Progenitor cell of endocrine pancreas (in vitro differentiated cells): ENCODE results near the gene CLDN12. TPM values are rescaled to one million over a fixed set of nuclear protein-coding genes. Genes with fewer than 3 reads are reported as not detected.

Experiments used
- DNase-seq: peaks from one replicate; pipeline ENCODE4 v3.0.0; 2021; ENCODE audit warnings: low spot score; ENCODE audit not compliant: unreplicated experiment
- H3K27ac Mint-ChIP-seq: 2 replicates; pipeline ENCODE4 v1.8.0; 2021; ENCODE audit warnings: mild to moderate bottlenecking, moderate library complexity, mixed read lengths
- H3K27me3 Mint-ChIP-seq: 2 replicates; pipeline ENCODE4 v1.8.0; 2021; ENCODE audit warnings: mixed read lengths
- H3K36me3 Mint-ChIP-seq: 2 replicates; pipeline ENCODE4 v1.8.0; 2022; ENCODE audit warnings: mixed read lengths; ENCODE audit not compliant: insufficient read depth
- H3K4me1 Mint-ChIP-seq: 2 replicates; pipeline ENCODE4 v1.8.0; 2021; ENCODE audit warnings: low read depth, mixed read lengths
- H3K4me3 Mint-ChIP-seq: 2 replicates; pipeline ENCODE4 v1.8.0; 2021; ENCODE audit warnings: low read depth, mild to moderate bottlenecking, moderate library complexity, mixed read lengths
- H3K9me3 Mint-ChIP-seq: 2 replicates; pipeline ENCODE4 v1.8.0; 2021; ENCODE audit warnings: low read depth, mixed read lengths
- CTCF ChIP-seq: fragments of 200-600 bp; sonication (generic); IDR thresholded peaks from one replicate; pipeline ENCODE4 v1.5.0; 2021; ENCODE audit warnings: antibody characterized with exemption, mild to moderate bottlenecking; ENCODE audit not compliant: unreplicated experiment
- total RNA-seq: library from RNA; stranded (reverse); gene quantifications from 2 replicates; pipeline ENCODE4 v1.2.1, GENCODE V29; 2021

Gene CLDN12
- total RNA-seq, 1 donor from 2014 or later, result 56.6 TPM

GRCh38 chr7:90430614-90431460, 27.6 kb downstream of the CLDN12 start:
- H3K4me3 Mint-ChIP-seq, result no peak overlapping the region
- no peak for TF ChIP-seq CTCF
- no peaks in the 10 kb centered on the region for H3K4me1 Mint-ChIP-seq
- no peak for DNase-seq
- no peaks in the 10 kb centered on the region for H3K36me3 Mint-ChIP-seq
- H3K9me3 Mint-ChIP-seq, result peaks cover 4% of the 10 kb centered on the region
- no peaks in the 10 kb centered on the region for H3K27me3 Mint-ChIP-seq
- no peak overlapping the region for H3K27ac Mint-ChIP-seq

GRCh38 chr7:90432752-90433151, 29.5 kb downstream of the CLDN12 start:
- no peak for DNase-seq
- no peak for TF ChIP-seq CTCF
- H3K36me3 Mint-ChIP-seq, result peaks cover 1% of the 10 kb centered on the region
- H3K27me3 Mint-ChIP-seq, result no peaks in the 10 kb centered on the region
- no peak overlapping the region for H3K27ac Mint-ChIP-seq
- peaks cover 17% of the 10 kb centered on the region for H3K9me3 Mint-ChIP-seq
- H3K4me1 Mint-ChIP-seq, result no peaks in the 10 kb centered on the region
- H3K4me3 Mint-ChIP-seq, result no peak overlapping the region

- Mint-ChIP-seq H3K36me3 (peaks cover 2% of the 10 kb centered on the region), H3K9me3 (peaks cover 22% of the 10 kb centered on the region), H3K27ac (no peak overlapping the region), H3K4me3 (no peak overlapping the region), H3K27me3 (no peaks in the 10 kb centered on the region), H3K4me1 (no peaks in the 10 kb centered on the region)
- no peak for DNase-seq
- no peak for TF ChIP-seq CTCF
Measured at GRCh38 chr7:90433221-90433620, 30.0 kb downstream of the CLDN12 start.

- Mint-ChIP-seq H3K27me3 (no peaks in the 10 kb centered on the region), H3K4me3 (no peak overlapping the region), H3K4me1 (peaks cover 3% of the 10 kb centered on the region), H3K9me3 (peaks cover 3% of the 10 kb centered on the region), H3K27ac (no peak overlapping the region), H3K36me3 (no peaks in the 10 kb centered on the region)
- TF ChIP-seq CTCF, result no peak
- DNase-seq, result no peak
Measured at GRCh38 chr7:90445633-90446032, 42.4 kb downstream of the CLDN12 start.

DNA sequence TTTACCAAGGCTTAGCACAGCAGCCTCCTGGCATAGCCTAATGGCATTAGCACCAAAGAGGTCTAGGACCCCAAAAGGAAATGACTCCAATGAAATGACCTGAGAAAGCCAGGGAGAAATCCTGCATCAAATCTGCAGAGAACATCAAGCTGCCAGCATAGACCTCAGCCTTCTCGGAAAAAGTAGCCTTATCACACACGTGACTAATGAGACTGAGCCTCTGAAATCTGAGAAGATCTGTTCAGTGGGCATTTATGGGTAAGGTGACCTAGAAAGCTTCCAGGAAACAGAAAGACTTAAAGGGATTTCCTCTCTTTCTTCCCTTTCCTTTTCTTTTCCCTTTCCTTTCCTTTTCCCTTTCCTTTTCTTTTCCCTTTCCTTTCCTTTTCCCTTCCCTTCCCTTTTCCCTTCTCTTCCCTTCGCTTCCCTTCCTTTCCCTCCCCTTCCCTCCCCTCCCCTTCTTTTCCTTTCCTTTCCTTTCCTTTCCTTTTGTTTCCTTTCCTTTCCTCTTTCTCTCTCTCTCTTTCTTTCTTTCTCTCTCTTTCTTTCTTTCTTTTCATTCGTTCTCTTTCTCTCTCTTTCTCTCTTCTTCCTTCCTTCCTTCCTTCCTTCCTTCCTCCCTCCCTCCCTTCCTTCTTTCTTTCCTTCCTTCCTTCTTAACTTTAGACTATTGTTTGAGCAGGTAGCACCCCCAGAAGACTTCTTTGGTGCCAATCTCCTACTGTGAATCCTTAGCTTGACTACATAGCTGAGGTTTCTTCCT, 43.1 kb downstream of the CLDN12 start:
- no peak overlapping the region for H3K27ac Mint-ChIP-seq
- peaks cover 3% of the 10 kb centered on the region for H3K4me1 Mint-ChIP-seq
- DNase-seq, result no peak
- H3K9me3 Mint-ChIP-seq, result peaks cover 3% of the 10 kb centered on the region
- no peaks in the 10 kb centered on the region for H3K27me3 Mint-ChIP-seq
- no peak overlapping the region for H3K4me3 Mint-ChIP-seq
- TF ChIP-seq CTCF, result no peak
- no peaks in the 10 kb centered on the region for H3K36me3 Mint-ChIP-seq
